AG04449 (cell line): ENCODE measurements around the gene GOLT1B.

ENCODE experiments used
- CTCF ChIA-PET: fragments of 350-600 bp; formaldehyde crosslinking; extraction: SDS; loops from one replicate; lab custom pipeline; 2021; ENCODE audit warnings: antibody characterized with exemption; lab: Yijun Ruan, JAX
- POLR2A ChIA-PET: fragments of 400-600, 350-600 bp; formaldehyde crosslinking; extraction: SDS; loops from one replicate; lab custom pipeline; 2020; ENCODE audit warnings: antibody characterized with exemption, inconsistent platforms; lab: Yijun Ruan, JAX
- DNase-seq: peaks from one replicate; pipeline ENCODE4 v3.0.0-alpha.2; 2010; ENCODE audit warnings: low read depth, low spot score
- H3K4me3 ChIP-seq: 2 replicates; pipeline ENCODE4 v1.5.1; 2011; ENCODE audit warnings: low read depth, mild to moderate bottlenecking, control low read depth, low read length
- TF ChIP-seq, protein P1 (sequence below): IDR thresholded peaks from one replicate; pipeline ENCODE4 v1.5.1; 2011; ENCODE audit warnings: mild to moderate bottlenecking, moderate library complexity, low read length, control low read depth, inconsistent platforms; ENCODE audit not compliant: insufficient read depth; ENCODE audit errors: missing control alignments

GOLT1B gene

DNA sequence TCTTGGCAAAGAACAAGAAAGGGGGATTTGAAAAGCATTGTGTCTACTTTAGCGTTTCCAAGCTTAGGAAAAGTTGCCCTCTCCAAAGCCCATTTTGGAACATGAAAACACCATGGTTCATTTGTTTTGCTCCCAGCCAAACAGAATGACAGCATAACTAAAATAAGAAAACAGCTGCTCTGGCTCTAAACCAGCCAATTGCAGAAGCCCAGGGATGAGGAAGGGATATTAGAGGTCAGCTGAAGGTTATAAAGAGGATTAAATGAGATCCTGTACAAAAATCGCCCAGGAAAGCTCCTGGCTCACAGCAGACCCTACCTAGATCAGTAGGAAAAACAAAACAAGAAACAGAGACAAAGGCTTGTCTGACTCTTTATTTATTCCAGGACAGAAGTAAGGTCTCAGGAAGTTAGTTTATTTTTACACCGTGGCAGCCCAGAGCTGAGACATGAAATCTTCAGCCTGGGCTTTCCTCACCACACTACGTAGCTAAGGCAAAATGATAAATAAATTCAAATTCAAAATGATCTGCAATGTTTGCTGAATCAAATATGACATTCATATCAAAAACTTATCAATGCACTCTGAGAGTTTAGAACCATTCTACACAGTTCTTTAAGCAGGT lies 50.4 kb downstream of the GOLT1B start:
- ChIA-PET POLR2A (interaction anchor here (0.6 kb wide), 1 partner anchor 33 kb away, joined by 3 read pairs; no protein-coding TSS in a partner anchor), CTCF (no interaction called here)
- TF ChIP-seq, protein P1, sequence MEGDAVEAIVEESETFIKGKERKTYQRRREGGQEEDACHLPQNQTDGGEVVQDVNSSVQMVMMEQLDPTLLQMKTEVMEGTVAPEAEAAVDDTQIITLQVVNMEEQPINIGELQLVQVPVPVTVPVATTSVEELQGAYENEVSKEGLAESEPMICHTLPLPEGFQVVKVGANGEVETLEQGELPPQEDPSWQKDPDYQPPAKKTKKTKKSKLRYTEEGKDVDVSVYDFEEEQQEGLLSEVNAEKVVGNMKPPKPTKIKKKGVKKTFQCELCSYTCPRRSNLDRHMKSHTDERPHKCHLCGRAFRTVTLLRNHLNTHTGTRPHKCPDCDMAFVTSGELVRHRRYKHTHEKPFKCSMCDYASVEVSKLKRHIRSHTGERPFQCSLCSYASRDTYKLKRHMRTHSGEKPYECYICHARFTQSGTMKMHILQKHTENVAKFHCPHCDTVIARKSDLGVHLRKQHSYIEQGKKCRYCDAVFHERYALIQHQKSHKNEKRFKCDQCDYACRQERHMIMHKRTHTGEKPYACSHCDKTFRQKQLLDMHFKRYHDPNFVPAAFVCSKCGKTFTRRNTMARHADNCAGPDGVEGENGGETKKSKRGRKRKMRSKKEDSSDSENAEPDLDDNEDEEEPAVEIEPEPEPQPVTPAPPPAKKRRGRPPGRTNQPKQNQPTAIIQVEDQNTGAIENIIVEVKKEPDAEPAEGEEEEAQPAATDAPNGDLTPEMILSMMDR = no peak
- DNase-seq = no peak
- no peak overlapping the region for H3K4me3 ChIP-seq

DNA sequence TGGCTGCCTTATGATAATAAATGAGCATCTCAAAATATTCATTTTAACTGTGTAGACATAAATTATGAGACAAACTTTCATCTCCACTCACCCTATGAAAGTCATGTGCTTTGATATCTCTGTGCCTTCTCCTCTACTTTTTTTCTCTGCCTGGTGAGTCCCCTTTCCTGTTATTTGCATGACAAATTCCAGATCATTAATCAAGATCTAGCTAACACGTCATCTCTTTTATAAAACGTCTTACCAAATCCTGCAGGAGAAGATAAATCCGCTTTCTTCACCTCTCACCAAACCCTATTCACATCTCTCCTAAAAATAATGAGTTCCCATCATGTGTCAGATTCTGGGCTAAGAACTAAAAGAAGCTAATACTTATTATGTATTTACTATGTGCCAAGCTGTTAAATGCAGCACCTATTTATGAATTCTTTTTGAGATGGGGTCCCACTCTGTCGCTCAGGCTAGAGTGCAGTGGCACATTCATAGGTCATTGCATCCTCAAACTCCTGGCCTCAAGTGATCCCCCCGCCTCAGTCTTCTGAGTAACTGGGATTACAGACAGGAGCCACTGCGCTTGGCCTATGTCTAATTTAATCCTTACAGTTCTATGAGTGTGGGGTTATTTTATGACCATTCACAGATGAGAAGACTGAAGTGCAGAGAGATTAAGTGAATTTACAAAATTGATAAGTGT lies 51.2 kb downstream of the GOLT1B start:
- CTCF ChIA-PET = no interaction called here
- POLR2A ChIA-PET = no interaction called here
- TF ChIP-seq, protein P1 = no peak
- H3K4me3 ChIP-seq = no peak overlapping the region
- DNase-seq = no peak

DNA sequence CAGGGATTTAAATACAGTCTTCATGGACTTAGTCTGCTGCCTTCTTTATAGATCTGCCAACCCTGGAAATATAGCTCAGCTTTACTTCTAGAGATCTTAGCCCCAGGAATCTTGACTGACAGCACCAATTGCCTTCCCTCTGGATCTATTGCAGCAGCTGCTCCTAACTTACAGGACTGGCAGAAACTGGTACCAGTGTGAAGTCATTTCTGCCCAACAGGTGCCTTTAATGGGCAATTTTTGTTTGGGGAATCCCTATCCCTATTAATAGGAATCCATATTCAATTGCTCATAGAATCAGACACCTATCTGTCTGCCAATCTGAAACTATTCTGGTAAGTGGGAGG lies 51.7 kb downstream of the GOLT1B start:
- CTCF ChIA-PET = no interaction called here
- no peak overlapping the region for H3K4me3 ChIP-seq
- no peak for DNase-seq
- TF ChIP-seq, protein P1 = no peak
- POLR2A ChIA-PET = no interaction called here

DNA sequence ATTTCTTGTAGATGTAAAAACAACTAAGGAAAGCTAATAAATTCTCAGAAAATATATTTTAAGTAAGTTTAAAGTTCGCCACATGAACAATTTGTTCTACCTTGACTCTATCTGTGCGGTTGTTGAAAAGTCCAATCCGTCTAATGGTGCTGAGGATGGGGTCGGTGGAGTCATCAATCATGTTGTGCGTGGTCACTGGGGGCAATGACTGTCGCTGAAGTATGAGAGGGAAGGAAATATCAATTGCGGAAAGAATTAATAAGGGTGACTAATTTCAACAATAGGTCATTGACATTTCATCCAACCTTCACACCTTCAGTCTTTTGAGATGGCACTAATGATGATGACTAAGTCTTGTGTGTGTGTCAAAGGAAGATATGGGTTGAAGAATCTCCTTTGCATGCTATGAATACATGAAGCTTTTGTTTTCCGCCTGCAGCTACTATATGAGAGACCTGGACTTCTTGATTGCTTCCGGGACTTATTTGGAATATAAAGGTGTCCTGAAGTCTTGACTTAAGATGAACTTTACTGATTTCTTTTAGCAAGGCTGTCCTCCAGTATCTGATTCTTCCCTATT lies 56.6 kb downstream of the GOLT1B start:
- no peak for DNase-seq
- no peak overlapping the region for H3K4me3 ChIP-seq
- TF ChIP-seq, protein P1 = no peak
- POLR2A ChIA-PET = no interaction called here
- CTCF ChIA-PET = no interaction called here

DNA sequence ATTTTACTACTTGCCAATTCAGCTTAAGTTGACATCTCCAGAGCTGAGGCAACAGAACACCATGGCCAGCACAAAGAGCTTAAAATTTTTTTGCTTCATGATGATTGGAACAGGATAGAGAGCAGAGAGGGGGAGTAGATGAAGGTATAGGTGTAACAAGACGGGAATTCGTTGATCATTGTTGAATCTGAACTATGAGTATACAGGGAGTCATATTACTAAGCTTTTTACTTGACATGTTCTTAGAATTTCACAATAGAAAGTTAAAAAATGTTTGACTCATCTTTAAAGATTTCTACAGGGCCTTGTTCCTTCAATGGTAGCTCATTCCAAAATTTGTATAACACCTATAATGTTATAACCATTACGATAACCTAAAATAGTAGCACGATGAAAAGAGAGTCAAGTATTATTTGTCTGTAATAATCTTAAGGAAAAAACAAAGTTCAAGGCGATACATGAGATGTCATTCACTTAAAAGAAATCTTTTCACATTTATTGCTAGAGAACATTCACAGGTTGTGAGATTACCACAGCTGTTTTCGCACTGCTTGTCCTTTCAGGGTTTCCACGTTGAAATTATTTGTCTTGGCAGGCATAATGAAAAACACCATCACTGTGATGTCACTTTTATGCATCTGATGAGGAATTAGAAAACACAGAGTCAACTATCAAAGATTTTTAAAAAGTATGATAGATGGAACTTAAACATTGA lies 58.4 kb downstream of the GOLT1B start:
- H3K4me3 ChIP-seq = no peak overlapping the region
- ChIA-PET POLR2A (no interaction called here), CTCF (no interaction called here)
- TF ChIP-seq, protein P1 = no peak
- no peak for DNase-seq

GRCh38 chr12:21561158-21561557 lies 59.6 kb downstream of the GOLT1B start:
- ChIA-PET POLR2A (no interaction called here), CTCF (interaction anchor here (1.5 kb wide), 1 partner anchor 119 kb away, joined by 4 read pairs; no protein-coding TSS in a partner anchor)
- TF ChIP-seq, protein P1 = no peak
- H3K4me3 ChIP-seq = no peak overlapping the region
- DNase-seq = no peak
